HG02571 (cell line): Measurements from ENCODE around the gene GBA2.

Source experiments
- ATAC-seq: cut with Tn5 transposase; IDR thresholded peaks from one replicate; pipeline ENCODE4 v1.9.1; 2021; ENCODE audit warnings: mild to moderate bottlenecking, moderate library complexity; ENCODE audit not compliant: unreplicated experiment

The GBA2 gene

GRCh38 chr9:35767458-35767857 is 18.4 kb upstream of the GBA2 start:
- no peak for ATAC-seq

GRCh38 chr9:35766997-35767396 is 18.0 kb upstream of the GBA2 start:
- ATAC-seq = no peak

- no peak for ATAC-seq
Measured at GRCh38 chr9:35763803-35764202, 14.8 kb upstream of the GBA2 start.

GRCh38 chr9:35763181-35763580 is 14.2 kb upstream of the GBA2 start:
- ATAC-seq = no peak

- no peak for ATAC-seq
Measured at GRCh38 chr9:35760651-35761050, 11.6 kb upstream of the GBA2 start.

- no peak for ATAC-seq
Measured at GRCh38 chr9:35759795-35760194, 10.8 kb upstream of the GBA2 start.

- ATAC-seq = no peak
Measured at GRCh38 chr9:35758475-35759050, 9.5 kb upstream of the GBA2 start.

GRCh38 chr9:35757892-35758275 is 8.9 kb upstream of the GBA2 start:
- no peak for ATAC-seq

- peak; percentile 39 for ATAC-seq
Measured at GRCh38 chr9:35757226-35757891, 8.3 kb upstream of the GBA2 start.

- peak; percentile 52 for ATAC-seq
Measured at GRCh38 chr9:35756275-35757225, 7.5 kb upstream of the GBA2 start.

GRCh38 chr9:35755071-35755470 is 6.0 kb upstream of the GBA2 start:
- ATAC-seq = no peak

- ATAC-seq = no peak
Measured at GRCh38 chr9:35754264-35754663, 5.2 kb upstream of the GBA2 start, which contains the start of gene MSMP. TSS of gene MSMP (minus strand) at chr9:35754276. CDS start at chr9:35754129, 147 bp downstream.

GRCh38 chr9:35753466-35753865 is 4.4 kb upstream of the GBA2 start:
- ATAC-seq = no peak

GRCh38 chr9:35750256-35750531 is 1.2 kb upstream of the GBA2 start:
- no peak for ATAC-seq

- ATAC-seq = peak; percentile 38
Measured at GRCh38 chr9:35749515-35750255, 657 bp upstream of the GBA2 start.

GRCh38 chr9:35748242-35748857 is 678 bp downstream of the GBA2 start:
- peak; percentile 2 for ATAC-seq

- ATAC-seq = no peak
Measured at GRCh38 chr9:35746583-35746982, 2.4 kb downstream of the GBA2 start.

- ATAC-seq = no peak
Measured at GRCh38 chr9:35745569-35745968, 3.5 kb downstream of the GBA2 start.

GRCh38 chr9:35743880-35744518 is 5.0 kb downstream of the GBA2 start:
- no peak for ATAC-seq

GRCh38 chr9:35743452-35743851 is 5.6 kb downstream of the GBA2 start:
- no peak for ATAC-seq
